Endothelial cell (in vitro differentiated cells): ENCODE measurements around the gene THRB. TPM values are rescaled to one million over a fixed set of nuclear protein-coding genes. Genes with fewer than 3 reads are reported as not detected.

Experiments
- DNase-seq: peaks from one replicate; pipeline ENCODE4 v3.0.0; 2021; ENCODE audit warnings: low spot score
- H3K27ac Mint-ChIP-seq: one replicate; pipeline ENCODE4 v1.8.0; 2021; ENCODE audit warnings: mixed read lengths, inconsistent platforms; ENCODE audit not compliant: unreplicated experiment
- H3K27me3 Mint-ChIP-seq: one replicate; pipeline ENCODE4 v1.8.0; 2021; ENCODE audit warnings: mild to moderate bottlenecking, moderate library complexity, mixed read lengths, inconsistent platforms; ENCODE audit not compliant: unreplicated experiment
- H3K36me3 Mint-ChIP-seq: one replicate; pipeline ENCODE4 v1.8.0; 2021; ENCODE audit warnings: mild to moderate bottlenecking, low read depth, mixed read lengths, inconsistent platforms; ENCODE audit not compliant: unreplicated experiment
- H3K4me1 Mint-ChIP-seq: one replicate; pipeline ENCODE4 v1.8.0; 2021; ENCODE audit warnings: mild to moderate bottlenecking, mixed read lengths, inconsistent platforms; ENCODE audit not compliant: unreplicated experiment
- H3K4me3 Mint-ChIP-seq: one replicate; pipeline ENCODE4 v1.8.0; 2021; ENCODE audit warnings: mild to moderate bottlenecking, mixed read lengths, inconsistent platforms; ENCODE audit not compliant: unreplicated experiment
- H3K9me3 Mint-ChIP-seq: one replicate; pipeline ENCODE4 v1.8.0; 2021; ENCODE audit warnings: mixed read lengths, inconsistent platforms; ENCODE audit not compliant: unreplicated experiment
- CTCF ChIP-seq: fragments of 200-600 bp; sonication (generic); IDR thresholded peaks from one replicate; pipeline ENCODE4 v1.5.0; 2021; ENCODE audit warnings: antibody characterized with exemption; ENCODE audit not compliant: unreplicated experiment
- total RNA-seq: library from RNA; stranded (reverse); fragmentation: NEBNext Ultra II Directional; extraction: Animal tissue kit (Norgen Biotek cat#: 25700); gene quantifications from one replicate; pipeline ENCODE4 v1.2.1, GENCODE V29; 2021; ENCODE audit not compliant: unreplicated experiment

Gene THRB
- total RNA-seq, 1 donor from 2014 or later: 0.38 TPM

GRCh38 chr3:24299806-24300626, 194.6 kb downstream of the THRB start:
- H3K36me3 Mint-ChIP-seq: no peaks in the 10 kb centered on the region
- no peak overlapping the region for H3K27ac Mint-ChIP-seq
- no peaks in the 10 kb centered on the region for H3K4me1 Mint-ChIP-seq
- no peak for TF ChIP-seq CTCF
- DNase-seq: no peak
- H3K4me3 Mint-ChIP-seq: no peak overlapping the region
- H3K27me3 Mint-ChIP-seq: no peaks in the 10 kb centered on the region
- H3K9me3 Mint-ChIP-seq: no peaks in the 10 kb centered on the region

GRCh38 chr3:24299246-24299805, 195.3 kb downstream of the THRB start:
- Mint-ChIP-seq H3K4me1 (no peaks in the 10 kb centered on the region), H3K9me3 (no peaks in the 10 kb centered on the region), H3K36me3 (no peaks in the 10 kb centered on the region), H3K4me3 (no peak overlapping the region), H3K27ac (no peak overlapping the region), H3K27me3 (no peaks in the 10 kb centered on the region)
- TF ChIP-seq CTCF: no peak
- DNase-seq: no peak

GRCh38 chr3:24296441-24297205, 198.0 kb downstream of the THRB start:
- H3K4me3 Mint-ChIP-seq: no peak overlapping the region
- no peak overlapping the region for H3K27ac Mint-ChIP-seq
- TF ChIP-seq CTCF: no peak
- H3K36me3 Mint-ChIP-seq: no peaks in the 10 kb centered on the region
- no peaks in the 10 kb centered on the region for H3K4me1 Mint-ChIP-seq
- DNase-seq: no peak
- no peaks in the 10 kb centered on the region for H3K9me3 Mint-ChIP-seq
- no peaks in the 10 kb centered on the region for H3K27me3 Mint-ChIP-seq

GRCh38 chr3:24294150-24294549, 200.5 kb downstream of the THRB start:
- Mint-ChIP-seq H3K27ac (no peak overlapping the region), H3K27me3 (no peaks in the 10 kb centered on the region), H3K4me3 (no peak overlapping the region), H3K9me3 (no peaks in the 10 kb centered on the region), H3K36me3 (no peaks in the 10 kb centered on the region), H3K4me1 (no peaks in the 10 kb centered on the region)
- no peak for TF ChIP-seq CTCF
- DNase-seq: no peak

DNA sequence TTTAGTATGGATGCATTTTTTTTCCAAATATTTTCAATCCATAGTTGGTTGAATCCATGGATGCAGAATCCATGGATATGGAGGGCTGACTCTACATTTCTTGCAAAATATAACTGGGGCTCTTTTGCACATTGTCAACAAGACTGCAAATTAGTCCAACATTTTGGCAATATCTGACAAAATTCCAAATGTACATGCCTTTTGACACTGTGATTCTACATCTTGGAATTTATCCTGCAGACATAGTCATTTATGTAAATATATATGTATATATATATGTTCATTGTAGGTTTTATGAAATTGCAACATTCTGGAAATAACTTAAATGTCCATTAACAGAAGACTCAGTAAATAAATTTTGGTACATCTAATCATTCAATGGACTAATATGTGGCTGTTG, 203.0 kb downstream of the THRB start:
- H3K4me3 Mint-ChIP-seq: no peak overlapping the region
- H3K27me3 Mint-ChIP-seq: no peaks in the 10 kb centered on the region
- DNase-seq: no peak
- TF ChIP-seq CTCF: no peak
- H3K4me1 Mint-ChIP-seq: no peaks in the 10 kb centered on the region
- no peaks in the 10 kb centered on the region for H3K36me3 Mint-ChIP-seq
- no peak overlapping the region for H3K27ac Mint-ChIP-seq
- no peaks in the 10 kb centered on the region for H3K9me3 Mint-ChIP-seq
